Left ventricle myocardium superior (tissue), 1 donor: ENCODE measurements around the gene RPL36AL. TPM values are rescaled to one million over a fixed set of nuclear protein-coding genes. Genes with fewer than 3 reads are reported as not detected.

ENCODE experiments used
- ATAC-seq: fragments of 200-7000 bp; cut with Tn5 transposase; one replicate; pipeline ENCODE4 v1.9.1; 2020; ENCODE audit warnings: mild to moderate bottlenecking, moderate library complexity
- DNase-seq: peaks from one replicate; pipeline ENCODE4 v3.0.0-alpha.2; 2020
- intact Hi-C: fragments of 100-400 bp; cut with micrococcal nuclease; formaldehyde crosslinking; loops from one replicate; pipeline ENCODE4 v1.11.0; 2022
- total RNA-seq: library from RNA; stranded (reverse); fragmentation: NEBNext Ultra II Directional; extraction: Animal tissue kit (Norgen Biotek cat#: 25700); gene quantifications from one replicate; pipeline ENCODE4 v1.2.1, GENCODE V29; 2021
- donor health status: DM: no; HTN: yes; CAD: no; lungs with severe emphysema.

The RPL36AL gene
- total RNA-seq, 1 donor from 2014 or later: 149 TPM

- DNase-seq (no peak), ATAC-seq (no peak)
- intact Hi-C loops: no loop called here
Measured at GRCh38 chr14:49584058-49584457, 36.4 kb downstream of the RPL36AL start.

- intact Hi-C loops: no loop called here
- ATAC-seq (no peak), DNase-seq (no peak)
Measured at GRCh38 chr14:49583629-49584028, 36.8 kb downstream of the RPL36AL start.

GRCh38 chr14:49582113-49582977 is 38.1 kb downstream of the RPL36AL start:
- no peak for DNase-seq
- intact Hi-C loops: no loop called here
- ATAC-seq: no peak

GRCh38 chr14:49581209-49582112 is 39.0 kb downstream of the RPL36AL start:
- intact Hi-C loops: no loop called here
- ATAC-seq: no peak
- no peak for DNase-seq

GRCh38 chr14:49579841-49580240 is 40.6 kb downstream of the RPL36AL start:
- intact Hi-C loops: no loop called here
- ATAC-seq: no peak
- DNase-seq: no peak

- intact Hi-C loops: no loop called here
- ATAC-seq: no peak
- DNase-seq: no peak
Measured at GRCh38 chr14:49578141-49578540, 42.3 kb downstream of the RPL36AL start.

GRCh38 chr14:49574038-49574437 is 46.4 kb downstream of the RPL36AL start:
- intact Hi-C loops: no loop called here
- no peak for ATAC-seq
- DNase-seq: no peak

GRCh38 chr14:49569281-49569680 is 51.1 kb downstream of the RPL36AL start:
- DNase-seq (no peak), ATAC-seq (no peak)
- intact Hi-C loops: no loop called here

Other genes with a start within 250 kb of the RPL36AL start
- gene RPS29, start 34.2 kb downstream of the RPL36AL start, total RNA-seq: 791 TPM
- 5.8 TPM for gene LRR1, start 21.7 kb downstream of the RPL36AL start, total RNA-seq
- gene MGAT2, start 173 bp upstream of the RPL36AL start, total RNA-seq: 9.6 TPM
- 6.8 TPM for gene DNAAF2, start 14.6 kb upstream of the RPL36AL start, total RNA-seq
- gene POLE2, start 67.6 kb upstream of the RPL36AL start, total RNA-seq: 0.40 TPM
- gene KLHDC1, start 72.5 kb upstream of the RPL36AL start, total RNA-seq: 6.0 TPM
- gene KLHDC2, start 147.5 kb upstream of the RPL36AL start, total RNA-seq: 85.5 TPM
- gene NEMF, start 232.2 kb upstream of the RPL36AL start, total RNA-seq: 50.1 TPM